Immature natural killer cell (primary cell): ENCODE measurements around the gene ATP8B3. TPM values are rescaled to one million over a fixed set of nuclear protein-coding genes. Genes with fewer than 3 reads are reported as not detected.

Experiments
- DNase-seq, 3 donors: peaks; one replicate each; pipeline ENCODE4 v3.0.0; 2022; ENCODE audit warnings: mixed read lengths in 1 of 3
- H3K27ac Mint-ChIP-seq, 6 donors: one replicate each; pipeline ENCODE4 v1.8.0; 2020; ENCODE audit warnings: mixed read lengths in 6 of 6, mild to moderate bottlenecking in 5 of 6, inconsistent platforms in 4 of 6, moderate library complexity in 3 of 6
- H3K27me3 Mint-ChIP-seq, 3 donors: one replicate each; pipeline ENCODE4 v1.8.0; 2020 to 2021; ENCODE audit warnings: low read depth in 3 of 3, mild to moderate bottlenecking in 3 of 3, mixed read lengths in 3 of 3, moderate library complexity in 3 of 3, inconsistent platforms in 1 of 3
- H3K36me3 Mint-ChIP-seq, 3 donors: one replicate each; pipeline ENCODE4 v1.8.0; 2020; ENCODE audit warnings: mixed read lengths in 3 of 3, inconsistent platforms in 2 of 3, mild to moderate bottlenecking in 2 of 3
- H3K4me1 Mint-ChIP-seq, 2 donors: one replicate each; pipeline ENCODE4 v1.8.0; 2020; ENCODE audit warnings: inconsistent platforms in 2 of 2, mild to moderate bottlenecking in 2 of 2, mixed read lengths in 2 of 2, moderate library complexity in 1 of 2
- H3K4me3 Mint-ChIP-seq, 5 donors: one replicate each; pipeline ENCODE4 v1.8.0; 2020; ENCODE audit warnings: mild to moderate bottlenecking in 5 of 5, mixed read lengths in 5 of 5, inconsistent platforms in 3 of 5, moderate library complexity in 3 of 5
- H3K9me3 Mint-ChIP-seq, 6 donors: one replicate each; pipeline ENCODE4 v1.8.0; 2020; ENCODE audit warnings: mild to moderate bottlenecking in 6 of 6, mixed read lengths in 6 of 6, inconsistent platforms in 4 of 6, moderate library complexity in 3 of 6
- polyA plus RNA-seq, 3 donors: library from polyadenylated mRNA; unstranded; fragments of 300-500 nt; fragmentation: Illumina TruSeq; gene quantifications; one replicate each; pipeline ENCODE4 v1.2.3, GENCODE V29; 2021

ATP8B3 gene
- polyA plus RNA-seq, 3 donors from 2014 or later = 1.7 to 3.3 (median 3.1) TPM

- Mint-ChIP-seq H3K4me1 (peaks cover 44 to 61% of the 10 kb centered on the region in 2 donors), H3K27ac (peak overlapping the region; percentile 89 to 97 (median 93)), H3K4me3 (peak overlapping the region; percentile 91 to 93 (median 92)), H3K9me3 (no peaks in the 10 kb centered on the region), H3K36me3 (no peaks in the 10 kb centered on the region), H3K27me3 (peaks cover 8 to 32% (median 21%) of the 10 kb centered on the region in 3 donors)
- DNase-seq = peak in 1 of 3 donors; percentile 26
Measured at GRCh38 chr19:1847684-1848398, 35.8 kb upstream of the ATP8B3 start.

- Mint-ChIP-seq H3K4me1 (peaks cover 49 to 63% of the 10 kb centered on the region in 2 donors), H3K4me3 (peak overlapping the region; percentile 91 to 93 (median 92)), H3K9me3 (no peaks in the 10 kb centered on the region), H3K27ac (peak overlapping the region; percentile 89 to 97 (median 93)), H3K27me3 (peaks cover 8 to 30% (median 20%) of the 10 kb centered on the region in 3 donors), H3K36me3 (no peaks in the 10 kb centered on the region)
- DNase-seq = no peak
Measured at GRCh38 chr19:1847348-1847683, 35.2 kb upstream of the ATP8B3 start.

- peaks cover 56 to 63% of the 10 kb centered on the region in 2 donors for H3K4me1 Mint-ChIP-seq
- no peak for DNase-seq
Measured at GRCh38 chr19:1846517-1847204, 34.6 kb upstream of the ATP8B3 start.

GRCh38 chr19:1845642-1846041, 33.6 kb upstream of the ATP8B3 start:
- H3K27me3 Mint-ChIP-seq = peaks cover 6 to 26% (median 17%) of the 10 kb centered on the region in 3 donors
- no peak for DNase-seq
- H3K36me3 Mint-ChIP-seq = no peaks in the 10 kb centered on the region
- H3K27ac Mint-ChIP-seq = no peak overlapping the region
- peak overlapping the region in 3 of 5 donors; percentile 91 to 92 (median 92) for H3K4me3 Mint-ChIP-seq
- no peaks in the 10 kb centered on the region for H3K9me3 Mint-ChIP-seq
- H3K4me1 Mint-ChIP-seq = peaks cover 64 to 65% of the 10 kb centered on the region in 2 donors

More at GRCh38 chr19:1846517-1847204, 34.6 kb upstream of the ATP8B3 start:
- Mint-ChIP-seq H3K27me3 (peaks cover 8 to 31% (median 22%) of the 10 kb centered on the region in 3 donors), H3K9me3 (no peaks in the 10 kb centered on the region), H3K36me3 (no peaks in the 10 kb centered on the region), H3K4me3 (peak overlapping the region; percentile 91 to 93 (median 92)), H3K27ac (peak overlapping the region; percentile 89 to 97 (median 93))

- H3K36me3 Mint-ChIP-seq = no peaks in the 10 kb centered on the region
- peak overlapping the region in 2 of 5 donors; percentile 8 to 35 for H3K4me3 Mint-ChIP-seq
- H3K27ac Mint-ChIP-seq = no peak overlapping the region
- H3K27me3 Mint-ChIP-seq = peaks cover 6 to 26% (median 16%) of the 10 kb centered on the region in 3 donors
- no peaks in the 10 kb centered on the region for H3K9me3 Mint-ChIP-seq
- peaks cover 65 to 68% of the 10 kb centered on the region in 2 donors for H3K4me1 Mint-ChIP-seq
- DNase-seq = no peak
Measured at GRCh38 chr19:1845125-1845515, 33.0 kb upstream of the ATP8B3 start.

- H3K4me1 Mint-ChIP-seq = peaks cover 65 to 66% of the 10 kb centered on the region in 2 donors
- peaks cover 6 to 24% (median 16%) of the 10 kb centered on the region in 3 donors for H3K27me3 Mint-ChIP-seq
- H3K9me3 Mint-ChIP-seq = no peaks in the 10 kb centered on the region
- peak overlapping the region in 2 of 5 donors; percentile 13 to 35 for H3K4me3 Mint-ChIP-seq
- no peak overlapping the region for H3K27ac Mint-ChIP-seq
- no peak for DNase-seq
- no peaks in the 10 kb centered on the region for H3K36me3 Mint-ChIP-seq
Measured at GRCh38 chr19:1844513-1845124, 32.5 kb upstream of the ATP8B3 start.

GRCh38 chr19:1843646-1844394, 31.7 kb upstream of the ATP8B3 start:
- no peaks in the 10 kb centered on the region for H3K36me3 Mint-ChIP-seq
- DNase-seq = no peak
- H3K27me3 Mint-ChIP-seq = peaks cover 6 to 25% (median 16%) of the 10 kb centered on the region in 3 donors
- no peak overlapping the region for H3K27ac Mint-ChIP-seq
- H3K9me3 Mint-ChIP-seq = no peaks in the 10 kb centered on the region
- peak overlapping the region in 1 of 5 donors; percentile 2 for H3K4me3 Mint-ChIP-seq
- H3K4me1 Mint-ChIP-seq = peaks cover 61 to 62% of the 10 kb centered on the region in 2 donors

- Mint-ChIP-seq H3K4me1 (peaks cover 60 to 61% of the 10 kb centered on the region in 2 donors), H3K9me3 (no peaks in the 10 kb centered on the region), H3K36me3 (no peaks in the 10 kb centered on the region), H3K27me3 (peaks cover 6 to 22% (median 20%) of the 10 kb centered on the region in 3 donors), H3K27ac (no peak overlapping the region), H3K4me3 (no peak overlapping the region)
- no peak for DNase-seq
Measured at GRCh38 chr19:1843116-1843515, 31.0 kb upstream of the ATP8B3 start.

GRCh38 chr19:1841209-1841924, 29.3 kb upstream of the ATP8B3 start:
- H3K4me3 Mint-ChIP-seq = no peak overlapping the region
- H3K27ac Mint-ChIP-seq = no peak overlapping the region

GRCh38 chr19:1840541-1841115, 28.6 kb upstream of the ATP8B3 start:
- Mint-ChIP-seq H3K4me3 (no peak overlapping the region), H3K4me1 (peaks cover 39 to 46% of the 10 kb centered on the region in 2 donors), H3K27ac (peak overlapping the region in 2 of 6 donors; percentile 31 to 40)

More at GRCh38 chr19:1841209-1841924, 29.3 kb upstream of the ATP8B3 start:
- Mint-ChIP-seq H3K9me3 (no peaks in the 10 kb centered on the region), H3K4me1 (peaks cover 47 to 49% of the 10 kb centered on the region in 2 donors), H3K27me3 (peaks cover 0 to 18% (median 11%) of the 10 kb centered on the region in 3 donors), H3K36me3 (no peaks in the 10 kb centered on the region)
- no peak for DNase-seq

GRCh38 chr19:1839658-1840540, 27.8 kb upstream of the ATP8B3 start:
- peak overlapping the region in 2 of 6 donors; percentile 31 to 40 for H3K27ac Mint-ChIP-seq
- H3K4me1 Mint-ChIP-seq = peaks cover 37 to 42% of the 10 kb centered on the region in 2 donors
- H3K9me3 Mint-ChIP-seq = no peaks in the 10 kb centered on the region
- no peak overlapping the region for H3K4me3 Mint-ChIP-seq
- DNase-seq = no peak
- no peaks in the 10 kb centered on the region for H3K36me3 Mint-ChIP-seq
- peaks cover 0 to 13% (median 10%) of the 10 kb centered on the region in 3 donors for H3K27me3 Mint-ChIP-seq

More at GRCh38 chr19:1840541-1841115, 28.6 kb upstream of the ATP8B3 start:
- DNase-seq = no peak
- no peaks in the 10 kb centered on the region for H3K9me3 Mint-ChIP-seq
- H3K27me3 Mint-ChIP-seq = peaks cover 0 to 13% (median 11%) of the 10 kb centered on the region in 3 donors
- H3K36me3 Mint-ChIP-seq = no peaks in the 10 kb centered on the region
